Epidermal melanocyte (primary cell): ENCODE results near the gene TUFM.
"Not testable (repeated sequence)": the region's sequence is repeated elsewhere in the genome, so short reads cannot be mapped to it uniquely, and the experiment has no call there.

Experiments
- DNase-seq: peaks from one replicate; pipeline ENCODE4 v3.0.0; 2011; ENCODE audit warnings: low spot score; ENCODE audit not compliant: insufficient read length

TUFM gene

GRCh38 chr16:28875134-28876018 lies 29.2 kb upstream of the TUFM start:
- DNase-seq: no peak

- no peak for DNase-seq
Observed at GRCh38 chr16:28874406-28874805, 28.3 kb upstream of the TUFM start.

- DNase-seq: no peak
Observed at GRCh38 chr16:28873543-28874201, 27.5 kb upstream of the TUFM start.

- DNase-seq: no peak
Observed at GRCh38 chr16:28872952-28873351, 26.8 kb upstream of the TUFM start.

- no peak for DNase-seq
Observed at GRCh38 chr16:28869201-28869600, 23.1 kb upstream of the TUFM start.

GRCh38 chr16:28867646-28868045 lies 21.5 kb upstream of the TUFM start:
- not testable (repeated sequence) for DNase-seq

- no peak for DNase-seq
Observed at GRCh38 chr16:28867241-28867640, 21.1 kb upstream of the TUFM start.

- no peak for DNase-seq
Observed at GRCh38 chr16:28866454-28866804, 20.3 kb upstream of the TUFM start.

GRCh38 chr16:28865722-28866453 lies 19.7 kb upstream of the TUFM start:
- no peak for DNase-seq

- DNase-seq: no peak
Observed at GRCh38 chr16:28865001-28865688, 19.0 kb upstream of the TUFM start.

- no peak for DNase-seq
Observed at GRCh38 chr16:28863929-28864793, 18.0 kb upstream of the TUFM start.

- no peak for DNase-seq
Observed at GRCh38 chr16:28859326-28859725, 13.2 kb upstream of the TUFM start.

- DNase-seq: no peak
Observed at GRCh38 chr16:28858421-28858820, 12.3 kb upstream of the TUFM start.

GRCh38 chr16:28846933-28847273 lies 755 bp upstream of the TUFM start:
- DNase-seq: no peak

- no peak for DNase-seq
Observed at GRCh38 chr16:28845761-28846079, 428 bp downstream of the TUFM start.

GRCh38 chr16:28845293-28845692 lies 855 bp downstream of the TUFM start:
- no peak for DNase-seq

- DNase-seq: no peak
Observed at GRCh38 chr16:28844226-28844885, 1.8 kb downstream of the TUFM start.

- no peak for DNase-seq
Observed at GRCh38 chr16:28843766-28844165, 2.4 kb downstream of the TUFM start.

GRCh38 chr16:28842696-28843095 lies 3.5 kb downstream of the TUFM start:
- no peak for DNase-seq

GRCh38 chr16:28839899-28840298 lies 6.2 kb downstream of the TUFM start:
- no peak for DNase-seq
